GM19397 (cell line): Measurements from ENCODE around the gene SLC17A4.
"Not testable (repeated sequence)": the region's sequence is repeated elsewhere in the genome, so short reads cannot be mapped to it uniquely, and the experiment has no call there.

Experiments used
- ATAC-seq: cut with Tn5 transposase; IDR thresholded peaks from one replicate; pipeline ENCODE4 v1.9.1; 2021; ENCODE audit warnings: mild to moderate bottlenecking, moderate library complexity; ENCODE audit not compliant: unreplicated experiment

SLC17A4 gene

GRCh38 chr6:25754535-25754934 lies at the start of gene SLC17A4:
SLC17A4 (plus strand) TSS chr6:25754742; CDS start chr6:25761963, 7,221 bp downstream.
- ATAC-seq, result no peak

- no peak for ATAC-seq
These were observed 48.1 kb upstream of the SLC17A4 start for GRCh38 chr6:25706314-25707014.

GRCh38 chr6:25709761-25710160 lies 44.8 kb upstream of the SLC17A4 start:
- ATAC-seq, result no peak

GRCh38 chr6:25710287-25710686 lies 44.3 kb upstream of the SLC17A4 start:
- no peak for ATAC-seq

GRCh38 chr6:25713824-25714223 lies 40.7 kb upstream of the SLC17A4 start:
- no peak for ATAC-seq

GRCh38 chr6:25714765-25715164 lies 39.8 kb upstream of the SLC17A4 start:
- no peak for ATAC-seq

- no peak for ATAC-seq
These were observed 38.7 kb upstream of the SLC17A4 start for GRCh38 chr6:25715794-25716193.

GRCh38 chr6:25717866-25718740 lies 36.4 kb upstream of the SLC17A4 start:
- ATAC-seq, result no peak

- no peak for ATAC-seq
These were observed 28.2 kb upstream of the SLC17A4 start for GRCh38 chr6:25726122-25726911.

- ATAC-seq, result no peak
These were observed 27.5 kb upstream of the SLC17A4 start for GRCh38 chr6:25727028-25727427.

GRCh38 chr6:25730907-25731306 lies 23.6 kb upstream of the SLC17A4 start:
- ATAC-seq, result no peak

GRCh38 chr6:25731721-25732120 lies 22.8 kb upstream of the SLC17A4 start:
- ATAC-seq, result no peak

GRCh38 chr6:25732468-25733198 lies 21.9 kb upstream of the SLC17A4 start:
- ATAC-seq, result no peak

GRCh38 chr6:25735261-25735660 lies 19.3 kb upstream of the SLC17A4 start:
- ATAC-seq, result no peak

- no peak for ATAC-seq
These were observed 10.7 kb upstream of the SLC17A4 start for GRCh38 chr6:25743868-25744267.

GRCh38 chr6:25745836-25746235 lies 8.7 kb upstream of the SLC17A4 start:
- ATAC-seq, result no peak

GRCh38 chr6:25746968-25747367 lies 7.6 kb upstream of the SLC17A4 start:
- no peak for ATAC-seq

- no peak for ATAC-seq
These were observed 7.1 kb upstream of the SLC17A4 start for GRCh38 chr6:25747477-25747876.

GRCh38 chr6:25748049-25748448 lies 6.5 kb upstream of the SLC17A4 start:
- ATAC-seq, result no peak

- ATAC-seq, result not testable (repeated sequence)
These were observed 5.7 kb upstream of the SLC17A4 start for GRCh38 chr6:25748601-25749517.
